GM23338 (cell line): ENCODE measurements around the gene TRNAU1AP.

Experiments used
- EZH2 ChIP-seq: fragments of 200-600 bp; sonication (generic); IDR thresholded peaks from one replicate; pipeline ENCODE4 v1.8.0; 2017; ENCODE audit warnings: antibody characterized with exemption, mild to moderate bottlenecking, low read depth; ENCODE audit not compliant: unreplicated experiment
- EZH2phosphoT487 ChIP-seq: fragments of 200-600 bp; sonication (generic); IDR thresholded peaks from one replicate; pipeline ENCODE4 v1.8.1; 2018; ENCODE audit warnings: antibody characterized with exemption; ENCODE audit not compliant: unreplicated experiment
- JUNB ChIP-seq: IDR thresholded peaks from one replicate; pipeline ENCODE4 v1.6.1; 2016; ENCODE audit warnings: antibody characterized with exemption; ENCODE audit not compliant: unreplicated experiment
- POLR2AphosphoS5 ChIP-seq: IDR thresholded peaks from 2 replicates; pipeline ENCODE4 v1.6.1; 2016; ENCODE audit warnings: antibody characterized with exemption, low read depth
- TF ChIP-seq, protein P1 (sequence below), 2 experiments: fragments of 200-600 bp in 1 of 2; sonication (generic) in 1 of 2; conservative IDR thresholded peaks; 2 replicates each; pipeline versions ENCODE4 v1.5.1 to v1.6.1; 2016 to 2017; ENCODE audit warnings: antibody characterized with exemption in 2 of 2, low read depth in 2 of 2, mild to moderate bottlenecking in 2 of 2, moderate library complexity in 1 of 2
- TF ChIP-seq, protein P2 (sequence below): IDR thresholded peaks from one replicate; pipeline ENCODE4 v1.6.1; 2018; ENCODE audit warnings: antibody characterized with exemption; ENCODE audit not compliant: unreplicated experiment

DNA sequence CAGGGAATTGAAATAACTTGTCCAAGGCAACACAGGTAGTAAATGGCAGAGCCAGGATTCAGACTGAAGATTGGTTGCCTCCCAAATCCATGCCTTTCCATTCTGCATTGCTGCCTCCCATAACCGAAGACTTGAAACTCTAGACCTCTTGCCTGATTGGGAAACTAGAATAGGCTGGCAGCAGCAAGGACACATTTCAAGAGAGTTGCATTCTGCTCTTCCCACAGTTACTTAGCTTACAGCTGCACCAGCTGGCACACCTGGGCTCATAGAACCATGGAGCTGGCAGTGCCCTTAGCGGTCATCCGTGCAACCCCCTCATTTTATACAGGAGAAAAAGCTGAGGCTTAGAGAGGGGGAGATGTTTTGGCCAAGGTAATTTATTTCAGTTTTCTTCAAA lies 8.0 kb downstream of the TRNAU1AP start:
- TF ChIP-seq, protein P1, sequence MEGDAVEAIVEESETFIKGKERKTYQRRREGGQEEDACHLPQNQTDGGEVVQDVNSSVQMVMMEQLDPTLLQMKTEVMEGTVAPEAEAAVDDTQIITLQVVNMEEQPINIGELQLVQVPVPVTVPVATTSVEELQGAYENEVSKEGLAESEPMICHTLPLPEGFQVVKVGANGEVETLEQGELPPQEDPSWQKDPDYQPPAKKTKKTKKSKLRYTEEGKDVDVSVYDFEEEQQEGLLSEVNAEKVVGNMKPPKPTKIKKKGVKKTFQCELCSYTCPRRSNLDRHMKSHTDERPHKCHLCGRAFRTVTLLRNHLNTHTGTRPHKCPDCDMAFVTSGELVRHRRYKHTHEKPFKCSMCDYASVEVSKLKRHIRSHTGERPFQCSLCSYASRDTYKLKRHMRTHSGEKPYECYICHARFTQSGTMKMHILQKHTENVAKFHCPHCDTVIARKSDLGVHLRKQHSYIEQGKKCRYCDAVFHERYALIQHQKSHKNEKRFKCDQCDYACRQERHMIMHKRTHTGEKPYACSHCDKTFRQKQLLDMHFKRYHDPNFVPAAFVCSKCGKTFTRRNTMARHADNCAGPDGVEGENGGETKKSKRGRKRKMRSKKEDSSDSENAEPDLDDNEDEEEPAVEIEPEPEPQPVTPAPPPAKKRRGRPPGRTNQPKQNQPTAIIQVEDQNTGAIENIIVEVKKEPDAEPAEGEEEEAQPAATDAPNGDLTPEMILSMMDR (conservative IDR thresholded peaks at IDR 0.05; ENCODE audit: low read depth in 2 of 2): no peak
- no peak for TF ChIP-seq EZH2
- no peak for TF ChIP-seq JUNB
- no peak for TF ChIP-seq POLR2AphosphoS5
- no peak for TF ChIP-seq EZH2phosphoT487
- TF ChIP-seq, protein P2, sequence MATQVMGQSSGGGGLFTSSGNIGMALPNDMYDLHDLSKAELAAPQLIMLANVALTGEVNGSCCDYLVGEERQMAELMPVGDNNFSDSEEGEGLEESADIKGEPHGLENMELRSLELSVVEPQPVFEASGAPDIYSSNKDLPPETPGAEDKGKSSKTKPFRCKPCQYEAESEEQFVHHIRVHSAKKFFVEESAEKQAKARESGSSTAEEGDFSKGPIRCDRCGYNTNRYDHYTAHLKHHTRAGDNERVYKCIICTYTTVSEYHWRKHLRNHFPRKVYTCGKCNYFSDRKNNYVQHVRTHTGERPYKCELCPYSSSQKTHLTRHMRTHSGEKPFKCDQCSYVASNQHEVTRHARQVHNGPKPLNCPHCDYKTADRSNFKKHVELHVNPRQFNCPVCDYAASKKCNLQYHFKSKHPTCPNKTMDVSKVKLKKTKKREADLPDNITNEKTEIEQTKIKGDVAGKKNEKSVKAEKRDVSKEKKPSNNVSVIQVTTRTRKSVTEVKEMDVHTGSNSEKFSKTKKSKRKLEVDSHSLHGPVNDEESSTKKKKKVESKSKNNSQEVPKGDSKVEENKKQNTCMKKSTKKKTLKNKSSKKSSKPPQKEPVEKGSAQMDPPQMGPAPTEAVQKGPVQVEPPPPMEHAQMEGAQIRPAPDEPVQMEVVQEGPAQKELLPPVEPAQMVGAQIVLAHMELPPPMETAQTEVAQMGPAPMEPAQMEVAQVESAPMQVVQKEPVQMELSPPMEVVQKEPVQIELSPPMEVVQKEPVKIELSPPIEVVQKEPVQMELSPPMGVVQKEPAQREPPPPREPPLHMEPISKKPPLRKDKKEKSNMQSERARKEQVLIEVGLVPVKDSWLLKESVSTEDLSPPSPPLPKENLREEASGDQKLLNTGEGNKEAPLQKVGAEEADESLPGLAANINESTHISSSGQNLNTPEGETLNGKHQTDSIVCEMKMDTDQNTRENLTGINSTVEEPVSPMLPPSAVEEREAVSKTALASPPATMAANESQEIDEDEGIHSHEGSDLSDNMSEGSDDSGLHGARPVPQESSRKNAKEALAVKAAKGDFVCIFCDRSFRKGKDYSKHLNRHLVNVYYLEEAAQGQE: no peak
